HG03565 (cell line): Measurements from ENCODE around the gene ADGRV1.
"Not testable (repeated sequence)": the region's sequence is repeated elsewhere in the genome, so short reads cannot be mapped to it uniquely, and the experiment has no call there.

ENCODE experiments used
- ATAC-seq: cut with Tn5 transposase; IDR thresholded peaks from one replicate; pipeline ENCODE4 v1.9.1; 2021; ENCODE audit warnings: mild to moderate bottlenecking, moderate library complexity; ENCODE audit not compliant: unreplicated experiment

ADGRV1 gene

GRCh38 chr5:90549223-90549622 lies 9.4 kb upstream of the ADGRV1 start:
- ATAC-seq: no peak

GRCh38 chr5:90549729-90550275 lies 8.8 kb upstream of the ADGRV1 start:
- ATAC-seq: no peak

- no peak for ATAC-seq
Observed at GRCh38 chr5:90550963-90551362, 7.6 kb upstream of the ADGRV1 start.

GRCh38 chr5:90551376-90551775 lies 7.2 kb upstream of the ADGRV1 start:
- ATAC-seq: no peak

- ATAC-seq: no peak
Observed at GRCh38 chr5:90553711-90554110, 4.9 kb upstream of the ADGRV1 start.

- no peak for ATAC-seq
Observed at GRCh38 chr5:90554358-90555006, 4.1 kb upstream of the ADGRV1 start.

- ATAC-seq: no peak
Observed at GRCh38 chr5:90555666-90556065, 2.9 kb upstream of the ADGRV1 start.

- no peak for ATAC-seq
Observed at GRCh38 chr5:90557391-90557790, 1.2 kb upstream of the ADGRV1 start.

GRCh38 chr5:90557871-90558270 lies 726 bp upstream of the ADGRV1 start:
- no peak for ATAC-seq

- ATAC-seq: no peak
Observed at GRCh38 chr5:90560771-90561170, 2.2 kb downstream of the ADGRV1 start.

- ATAC-seq: no peak
Observed at GRCh38 chr5:90561766-90562165, 3.2 kb downstream of the ADGRV1 start.

- ATAC-seq: no peak
Observed at GRCh38 chr5:90562341-90562740, 3.7 kb downstream of the ADGRV1 start.

- no peak for ATAC-seq
Observed at GRCh38 chr5:90563108-90563507, 4.5 kb downstream of the ADGRV1 start.

- no peak for ATAC-seq
Observed at GRCh38 chr5:90565491-90565890, 6.9 kb downstream of the ADGRV1 start.

GRCh38 chr5:90569084-90569483 lies 10.5 kb downstream of the ADGRV1 start:
- no peak for ATAC-seq

GRCh38 chr5:90570034-90570433 lies 11.4 kb downstream of the ADGRV1 start:
- no peak for ATAC-seq

GRCh38 chr5:90571147-90571773 lies 12.7 kb downstream of the ADGRV1 start:
- ATAC-seq: no peak

GRCh38 chr5:90575712-90576111 lies 17.1 kb downstream of the ADGRV1 start:
- no peak for ATAC-seq

GRCh38 chr5:90576566-90576965 lies 18.0 kb downstream of the ADGRV1 start:
- not testable (repeated sequence) for ATAC-seq

GRCh38 chr5:90579905-90580304 lies 21.3 kb downstream of the ADGRV1 start:
- not testable (repeated sequence) for ATAC-seq

GRCh38 chr5:90581956-90582355 lies 23.4 kb downstream of the ADGRV1 start:
- no peak for ATAC-seq

GRCh38 chr5:90585337-90585986 lies 26.9 kb downstream of the ADGRV1 start:
- ATAC-seq: no peak
